NCI-H1436 (cell line): ENCODE results near the gene UGT2B11.
"Not testable (repeated sequence)": the region's sequence is repeated elsewhere in the genome, so short reads cannot be mapped to it uniquely, and the experiment has no call there.

ENCODE experiments used
- DNase-seq: peaks from one replicate; lab custom pipeline; 2025; lab: John Stamatoyannopoulos, UW

UGT2B11 gene

DNA sequence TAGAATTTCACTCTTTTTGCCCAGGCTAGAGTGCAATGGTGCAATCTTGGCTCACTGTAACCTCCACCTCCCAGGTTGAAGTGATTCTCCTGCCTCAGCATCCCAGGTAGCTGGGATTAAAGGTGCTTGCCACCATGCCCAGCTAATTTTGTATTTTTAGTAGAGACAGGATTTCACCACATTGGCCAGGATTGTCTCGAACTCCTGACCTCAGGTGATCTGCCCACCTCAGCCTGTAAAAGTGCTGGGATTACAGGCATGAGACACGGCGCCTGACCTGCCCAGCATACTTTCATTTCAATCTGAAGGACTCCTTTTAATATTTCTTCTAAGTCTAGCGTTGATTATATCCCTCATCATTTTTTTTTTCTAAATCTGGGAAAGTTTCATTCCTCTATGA, 45.4 kb downstream of the UGT2B11 start:
- DNase-seq = not testable (repeated sequence)

GRCh38 chr4:69167300-69167699, 47.2 kb downstream of the UGT2B11 start:
- DNase-seq = no peak

DNA sequence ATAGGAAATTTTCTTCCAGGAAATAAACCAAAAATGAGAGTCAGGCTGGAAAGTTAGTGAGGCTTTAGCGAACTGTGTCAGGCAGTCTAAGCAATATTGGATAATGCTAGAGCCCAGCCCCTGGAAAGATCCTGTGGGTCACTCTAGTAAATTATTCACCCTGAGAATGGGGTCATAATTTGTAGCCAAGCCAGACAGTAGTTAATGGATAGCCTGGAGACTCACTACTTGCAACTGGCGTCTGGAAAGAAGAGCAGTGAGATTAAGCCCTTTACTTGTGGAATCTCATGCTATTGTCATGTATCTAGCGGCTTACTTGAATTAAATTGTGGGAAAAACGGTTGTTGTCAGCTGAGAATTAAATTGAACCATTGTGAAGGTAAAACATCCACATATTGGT, 48.2 kb downstream of the UGT2B11 start:
- not testable (repeated sequence) for DNase-seq

GRCh38 chr4:69165707-69166106, 48.8 kb downstream of the UGT2B11 start:
- not testable (repeated sequence) for DNase-seq

GRCh38 chr4:69156913-69157312, 57.6 kb downstream of the UGT2B11 start:
- DNase-seq = no peak

GRCh38 chr4:69154021-69154420, 60.5 kb downstream of the UGT2B11 start:
- DNase-seq = no peak
